CD14-positive monocyte (primary cell): ENCODE data around the gene WWOX. TPM values are rescaled to one million over a fixed set of nuclear protein-coding genes. Genes with fewer than 3 reads are reported as not detected.

ENCODE experiments used
- DNase-seq, 3 donors: peaks; one replicate each; pipeline ENCODE4 v3.0.0-alpha.2; 2011 to 2022
- H2AFZ ChIP-seq: 2 replicates; pipeline ENCODE4 v1.6.0; 2012; ENCODE audit warnings: mild to moderate bottlenecking, low read depth, low read length, inconsistent platforms; ENCODE audit not compliant: insufficient read depth, poor library complexity, severe bottlenecking
- H3K27ac ChIP-seq, 2 donors: 1 replicate in 1 of 2; 2 replicates in 1 of 2; pipeline ENCODE4 v1.5.1; 2012 to 2013; ENCODE audit warnings: low read length in 2 of 2, control low read depth in 1 of 2, inconsistent platforms in 1 of 2, low read depth in 1 of 2, mild to moderate bottlenecking in 1 of 2
- H3K27me3 ChIP-seq, 2 donors: one replicate each; pipeline versions ENCODE4 v1.6.0 to v1.6.1; 2011 to 2013; ENCODE audit warnings: low read length in 2 of 2; ENCODE audit not compliant: control insufficient read depth in 2 of 2, insufficient read depth in 2 of 2
- H3K36me3 ChIP-seq, 2 donors: replicated peaks in 1 of 2; 1 replicate in 1 of 2; 2 replicates in 1 of 2; pipeline versions ENCODE4 v1.5.1 to v1.6.1; 2012 to 2013; ENCODE audit warnings: low read length in 2 of 2, control low read depth in 1 of 2, inconsistent platforms in 1 of 2, mild to moderate bottlenecking in 1 of 2; ENCODE audit not compliant: insufficient read depth in 2 of 2, control insufficient read depth in 1 of 2
- H3K4me1 ChIP-seq, 2 donors: 1 replicate in 1 of 2; 2 replicates in 1 of 2; pipeline versions ENCODE4 v1.5.1 to v1.6.1; 2012 to 2013; ENCODE audit warnings: low read length in 2 of 2, control low read depth in 1 of 2, inconsistent platforms in 1 of 2, mild to moderate bottlenecking in 1 of 2, moderate library complexity in 1 of 2; ENCODE audit not compliant: insufficient read depth in 2 of 2, control insufficient read depth in 1 of 2
- H3K4me2 ChIP-seq: replicated peaks from 2 replicates; pipeline ENCODE3; 2012; ENCODE audit warnings: low read length, moderate library complexity, mild to moderate bottlenecking; ENCODE audit not compliant: poor library complexity, severe bottlenecking; ENCODE audit errors: extremely low read depth
- H3K4me3 ChIP-seq, 3 experiments: fragments of 200-600 bp in 1 of 3; sonication (generic) in 1 of 3; replicated peaks in 1 of 3; 1 replicate in 2 of 3; 2 replicates in 1 of 3; pipeline ENCODE4 v1.5.1; 2011 to 2013; ENCODE audit warnings: low read length in 3 of 3, mild to moderate bottlenecking in 3 of 3, control low read depth in 2 of 3, low read depth in 2 of 3, inconsistent platforms in 1 of 3, moderate library complexity in 1 of 3
- H3K79me2 ChIP-seq: 2 replicates; pipeline ENCODE4 v1.6.0; 2012; ENCODE audit warnings: mild to moderate bottlenecking, control low read depth, inconsistent platforms, low read length, moderate library complexity; ENCODE audit not compliant: insufficient read depth
- H3K9ac ChIP-seq: 2 replicates; pipeline ENCODE4 v1.6.0; 2017; ENCODE audit warnings: low read length, mild to moderate bottlenecking; ENCODE audit not compliant: insufficient read depth, poor library complexity, severe bottlenecking
- H3K9me3 ChIP-seq, 2 donors: replicated peaks in 1 of 2; 1 replicate in 1 of 2; 2 replicates in 1 of 2; pipeline versions ENCODE4 v1.5.1 to v1.6.1; 2012 to 2013; ENCODE audit warnings: low read length in 2 of 2, control low read depth in 1 of 2; ENCODE audit not compliant: control insufficient read depth in 1 of 2, insufficient read depth in 1 of 2
- H4K20me1 ChIP-seq: 2 replicates; pipeline ENCODE4 v1.6.0; 2012; ENCODE audit warnings: mild to moderate bottlenecking, low read length, control low read depth, moderate library complexity; ENCODE audit not compliant: insufficient read depth
- H3K27ac Mint-ChIP-seq, 7 donors: one replicate each; pipeline ENCODE4 v1.8.0; 2020; ENCODE audit warnings: mild to moderate bottlenecking in 7 of 7, mixed read lengths in 7 of 7, moderate library complexity in 6 of 7, inconsistent platforms in 2 of 7
- H3K27me3 Mint-ChIP-seq, 3 donors: one replicate each; pipeline ENCODE4 v1.8.0; 2021 to 2022; ENCODE audit warnings: low read depth in 3 of 3, mild to moderate bottlenecking in 3 of 3, mixed read lengths in 3 of 3, moderate library complexity in 3 of 3, inconsistent platforms in 1 of 3
- H3K36me3 Mint-ChIP-seq, 2 donors: one replicate each; pipeline ENCODE4 v1.8.0; 2020; ENCODE audit warnings: mixed read lengths in 2 of 2, inconsistent platforms in 1 of 2, mild to moderate bottlenecking in 1 of 2
- H3K4me1 Mint-ChIP-seq: one replicate; pipeline ENCODE4 v1.8.0; 2020; ENCODE audit warnings: mild to moderate bottlenecking, mixed read lengths
- H3K4me3 Mint-ChIP-seq, 2 donors: one replicate each; pipeline ENCODE4 v1.8.0; 2020; ENCODE audit warnings: mild to moderate bottlenecking in 2 of 2, mixed read lengths in 2 of 2, moderate library complexity in 1 of 2
- H3K9me3 Mint-ChIP-seq, 7 donors: one replicate each; pipeline ENCODE4 v1.8.0; 2020 to 2022; ENCODE audit warnings: mixed read lengths in 7 of 7, mild to moderate bottlenecking in 6 of 7, moderate library complexity in 6 of 7, inconsistent platforms in 2 of 7
- CTCF ChIP-seq: fragments of 200-600 bp; IDR thresholded peaks from one replicate; pipeline ENCODE4 v1.8.0; 2022; ENCODE audit warnings: antibody characterized with exemption, mild to moderate bottlenecking
- WGBS: methylation state at CpG from one replicate; pipeline ENCODE4 v1.1.5; 2013; ENCODE audit warnings: missing lambda C conversion rate; ENCODE audit not compliant: insufficient coverage; 5-methylcytosine and 5-hydroxymethylcytosine counted together
- intact Hi-C, 2 donors: fragments of 100-400 bp; cut with micrococcal nuclease; formaldehyde crosslinking; loops; one replicate each; pipeline versions ENCODE4 v1.15.0 to v1.15.1; 2023
- polyA plus RNA-seq, 3 donors: library from polyadenylated mRNA; depleted of rRNA in 1 of 3; unstranded in 2 of 3; stranded (reverse) in 1 of 3; fragments of 300-500 nt in 2 of 3; fragments of >200 nt in 1 of 3; fragmentation: Illumina TruSeq in 2 of 3; gene quantifications; 1 replicate in 2 of 3; 2 replicates in 1 of 3; pipeline ENCODE4 v1.2.3, GENCODE V29; 2012 to 2021

Gene WWOX
- polyA plus RNA-seq, 3 donors = 4.0 to 7.0 (median 6.3) TPM

GRCh38 chr16:79036541-79036940 is 937.1 kb downstream of the WWOX start:
- intact Hi-C loops = no loop called here
- no peaks in the 10 kb centered on the region for H3K27me3 ChIP-seq
- no peaks in the 10 kb centered on the region for H4K20me1 ChIP-seq
- no peak overlapping the region for H2AFZ ChIP-seq
- no peaks in the 10 kb centered on the region for H3K36me3 ChIP-seq
- H3K4me3 Mint-ChIP-seq = no peak overlapping the region
- no peak overlapping the region for H3K9ac ChIP-seq
- H3K4me2 ChIP-seq = no peak overlapping the region
- H3K4me3 ChIP-seq = no peak overlapping the region
- H3K79me2 ChIP-seq = no peaks in the 10 kb centered on the region
- no peaks in the 10 kb centered on the region for H3K4me1 Mint-ChIP-seq
- no peaks in the 10 kb centered on the region for H3K4me1 ChIP-seq
- TF ChIP-seq CTCF = no peak
- DNase-seq = no peak
- WGBS = 78% methylated on average over 2 of the region's 4 CpGs
- no peaks in the 10 kb centered on the region for H3K9me3 ChIP-seq
- peaks cover 0 to 5% (median 2%) of the 10 kb centered on the region in 7 donors for H3K9me3 Mint-ChIP-seq
- no peaks in the 10 kb centered on the region for H3K36me3 Mint-ChIP-seq
- no peak overlapping the region for H3K27ac ChIP-seq
- no peak overlapping the region for H3K27ac Mint-ChIP-seq
- H3K27me3 Mint-ChIP-seq = no peaks in the 10 kb centered on the region

GRCh38 chr16:79037521-79038373 is 938.3 kb downstream of the WWOX start:
- Histone ChIP-seq H3K27me3 (no peaks in the 10 kb centered on the region), H3K36me3 (no peaks in the 10 kb centered on the region), H3K9ac (no peak overlapping the region), H3K27ac (no peak overlapping the region), H2AFZ (no peak overlapping the region), H3K79me2 (no peaks in the 10 kb centered on the region), H3K4me1 (no peaks in the 10 kb centered on the region), H3K9me3 (no peaks in the 10 kb centered on the region), H4K20me1 (no peaks in the 10 kb centered on the region), H3K4me3 (no peak overlapping the region), H3K4me2 (no peak overlapping the region)
- intact Hi-C loops = no loop called here
- no peaks in the 10 kb centered on the region for H3K27me3 Mint-ChIP-seq
- H3K27ac Mint-ChIP-seq = no peak overlapping the region
- DNase-seq = no peak
- H3K36me3 Mint-ChIP-seq = no peaks in the 10 kb centered on the region
- peaks cover 0 to 5% (median 2%) of the 10 kb centered on the region in 7 donors for H3K9me3 Mint-ChIP-seq
- no peak for TF ChIP-seq CTCF
- no peak overlapping the region for H3K4me3 Mint-ChIP-seq
- no peaks in the 10 kb centered on the region for H3K4me1 Mint-ChIP-seq
- WGBS = 87% methylated on average over 6 of the region's 10 CpGs
